HEK293 (cell line): ENCODE results near the gene CINP.

ENCODE experiments used
- BCL11A ChIP-seq: fragments of 450-650 bp; formaldehyde crosslinking; IDR thresholded peaks from 2 replicates; pipeline ENCODE4 v1.5.1; 2016; ENCODE audit warnings: low read depth, missing biosample characterization, missing genetic modification characterization
- TRIM28 ChIP-seq: IDR thresholded peaks from 2 replicates; pipeline ENCODE4 v1.6.1; 2011; ENCODE audit warnings: low read length, control low read depth, borderline replicate concordance
- ZEB2 ChIP-seq: fragments of 450-650 bp; formaldehyde crosslinking; IDR thresholded peaks from 2 replicates; pipeline ENCODE4 v1.5.1; 2016; ENCODE audit warnings: missing biosample characterization, missing genetic modification characterization
- ZFP3 ChIP-seq: fragments of 450-650 bp; formaldehyde crosslinking; IDR thresholded peaks from 2 replicates; pipeline ENCODE4 v1.5.1; 2016; ENCODE audit warnings: low read depth, missing biosample characterization, missing genetic modification characterization
- ZFP69B ChIP-seq: fragments of 450-650 bp; formaldehyde crosslinking; IDR thresholded peaks from 2 replicates; pipeline ENCODE4 v1.5.1; 2016; ENCODE audit warnings: missing biosample characterization, missing genetic modification characterization
- ZNF121 ChIP-seq: fragments of 450-650 bp; formaldehyde crosslinking; IDR thresholded peaks from 2 replicates; pipeline ENCODE4 v1.5.1; 2016; ENCODE audit warnings: missing biosample characterization, missing genetic modification characterization
- ZNF140 ChIP-seq: fragments of 450-650 bp; formaldehyde crosslinking; IDR thresholded peaks from 2 replicates; pipeline ENCODE4 v1.5.1; 2016; ENCODE audit warnings: missing biosample characterization, missing genetic modification characterization
- ZNF19 ChIP-seq: fragments of 450-650 bp; formaldehyde crosslinking; IDR thresholded peaks from 2 replicates; pipeline ENCODE4; 2016; ENCODE audit warnings: missing biosample characterization, missing genetic modification characterization, low read depth
- ZNF202 ChIP-seq: fragments of 450-650 bp; formaldehyde crosslinking; IDR thresholded peaks from 2 replicates; pipeline ENCODE4 v1.5.1; 2016; ENCODE audit warnings: missing biosample characterization, missing genetic modification characterization, borderline replicate concordance
- ZNF211 ChIP-seq: fragments of 450-650 bp; formaldehyde crosslinking; IDR thresholded peaks from 2 replicates; pipeline ENCODE4 v1.5.1; 2016; ENCODE audit warnings: low read depth, missing biosample characterization, missing genetic modification characterization
- ZNF223 ChIP-seq: fragments of 450-650 bp; formaldehyde crosslinking; IDR thresholded peaks from 2 replicates; pipeline ENCODE4 v1.5.1; 2016; ENCODE audit warnings: missing biosample characterization, missing genetic modification characterization
- ZNF302 ChIP-seq: fragments of 450-650 bp; formaldehyde crosslinking; IDR thresholded peaks from 2 replicates; pipeline ENCODE4 v1.5.1; 2016; ENCODE audit warnings: missing biosample characterization, missing genetic modification characterization, low read depth
- ZNF324 ChIP-seq: fragments of 450-650 bp; formaldehyde crosslinking; IDR thresholded peaks from 2 replicates; pipeline ENCODE4 v1.5.1; 2016; ENCODE audit warnings: missing biosample characterization, missing genetic modification characterization
- ZNF404 ChIP-seq: fragments of 450-650 bp; formaldehyde crosslinking; IDR thresholded peaks from 2 replicates; pipeline ENCODE4 v1.5.1; 2017; ENCODE audit warnings: missing biosample characterization, missing genetic modification characterization
- ZNF48 ChIP-seq: fragments of 450-650 bp; formaldehyde crosslinking; IDR thresholded peaks from 2 replicates; pipeline ENCODE4 v1.5.1; 2016; ENCODE audit warnings: missing biosample characterization, missing genetic modification characterization
- ZNF548 ChIP-seq: fragments of 450-650 bp; formaldehyde crosslinking; IDR thresholded peaks from 2 replicates; pipeline ENCODE4 v1.5.1; 2016; ENCODE audit warnings: missing biosample characterization, missing genetic modification characterization
- ZNF549 ChIP-seq: fragments of 450-650 bp; IDR thresholded peaks from 2 replicates; pipeline ENCODE4 v1.5.1; 2018; ENCODE audit warnings: missing biosample characterization, missing genetic modification characterization, mild to moderate bottlenecking, inconsistent platforms, moderate library complexity
- ZNF664 ChIP-seq: fragments of 450-650 bp; formaldehyde crosslinking; IDR thresholded peaks from 2 replicates; pipeline ENCODE4 v1.5.1; 2016; ENCODE audit warnings: missing biosample characterization, missing genetic modification characterization
- TF ChIP-seq, protein P1 (sequence below): fragments of 450-650 bp; formaldehyde crosslinking; IDR thresholded peaks from 2 replicates; pipeline ENCODE4 v1.5.0; 2017; ENCODE audit warnings: missing biosample characterization, missing genetic modification characterization, borderline replicate concordance
- TF ChIP-seq, protein P2 (sequence below): fragments of 450-650 bp; formaldehyde crosslinking; IDR thresholded peaks from 2 replicates; pipeline ENCODE4 v1.5.1; 2016; ENCODE audit warnings: missing biosample characterization, missing genetic modification characterization
- TF ChIP-seq, protein P3 (sequence below): fragments of 450-650 bp; formaldehyde crosslinking; IDR thresholded peaks from 2 replicates; pipeline ENCODE4 v1.5.1; 2016; ENCODE audit warnings: missing biosample characterization, missing genetic modification characterization
- TF ChIP-seq, protein P4 (sequence below): fragments of 450-650 bp; formaldehyde crosslinking; IDR thresholded peaks from 2 replicates; pipeline ENCODE4 v1.5.1; 2016; ENCODE audit warnings: missing biosample characterization, missing genetic modification characterization
- TF ChIP-seq, protein P5 (sequence below): fragments of 450-650 bp; formaldehyde crosslinking; IDR thresholded peaks from 2 replicates; pipeline ENCODE4 v1.5.1; 2016; ENCODE audit warnings: missing biosample characterization, missing genetic modification characterization
- TF ChIP-seq, protein P6 (sequence below): fragments of 450-650 bp; formaldehyde crosslinking; IDR thresholded peaks from 2 replicates; pipeline ENCODE4 v1.5.1; 2017; ENCODE audit warnings: missing biosample characterization, missing genetic modification characterization
- TF ChIP-seq, protein P7 (sequence below): fragments of 450-650 bp; IDR thresholded peaks from 2 replicates; pipeline ENCODE4 v1.5.1; 2018; ENCODE audit warnings: missing biosample characterization, mild to moderate bottlenecking, missing genetic modification characterization

CINP gene

DNA sequence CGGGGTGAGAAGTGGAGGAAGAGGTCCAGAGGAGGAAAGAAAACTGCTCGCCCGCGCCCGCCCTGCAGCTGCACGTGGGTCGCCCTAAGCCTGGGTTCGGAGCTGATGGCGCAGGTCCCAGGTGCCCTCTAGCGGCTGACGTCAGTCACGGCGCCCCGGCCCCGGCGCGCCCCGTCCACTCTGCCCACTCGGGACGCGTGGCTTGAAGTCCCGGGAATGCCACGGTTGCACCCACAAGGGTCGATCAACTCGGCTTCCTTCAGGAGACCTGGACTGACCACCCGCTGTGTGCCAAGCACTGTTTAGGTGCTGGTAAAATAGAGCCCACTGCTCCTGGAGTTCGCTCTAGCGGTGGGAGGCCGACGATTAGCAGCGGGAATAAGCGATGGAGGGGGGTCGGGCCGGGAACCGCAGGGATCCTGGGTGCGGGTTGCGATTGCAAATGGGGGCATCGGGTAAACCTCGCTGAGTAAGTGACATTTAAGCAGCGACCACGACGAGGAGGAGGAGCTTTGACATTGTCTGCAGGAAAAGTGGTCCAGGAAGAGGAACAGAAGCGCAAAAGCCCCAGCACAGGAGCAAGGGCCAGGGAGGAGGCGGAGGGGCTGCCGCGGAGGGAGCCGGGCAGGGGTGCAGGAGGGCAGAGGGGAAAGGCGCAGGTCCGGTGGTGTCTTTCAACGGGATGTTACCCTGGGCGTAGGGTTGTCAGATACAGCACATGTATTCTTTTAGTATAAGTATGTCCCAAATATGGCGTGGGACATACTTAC lies 48.3 kb downstream of the CINP start (continued):
- TF ChIP-seq, protein P1, sequence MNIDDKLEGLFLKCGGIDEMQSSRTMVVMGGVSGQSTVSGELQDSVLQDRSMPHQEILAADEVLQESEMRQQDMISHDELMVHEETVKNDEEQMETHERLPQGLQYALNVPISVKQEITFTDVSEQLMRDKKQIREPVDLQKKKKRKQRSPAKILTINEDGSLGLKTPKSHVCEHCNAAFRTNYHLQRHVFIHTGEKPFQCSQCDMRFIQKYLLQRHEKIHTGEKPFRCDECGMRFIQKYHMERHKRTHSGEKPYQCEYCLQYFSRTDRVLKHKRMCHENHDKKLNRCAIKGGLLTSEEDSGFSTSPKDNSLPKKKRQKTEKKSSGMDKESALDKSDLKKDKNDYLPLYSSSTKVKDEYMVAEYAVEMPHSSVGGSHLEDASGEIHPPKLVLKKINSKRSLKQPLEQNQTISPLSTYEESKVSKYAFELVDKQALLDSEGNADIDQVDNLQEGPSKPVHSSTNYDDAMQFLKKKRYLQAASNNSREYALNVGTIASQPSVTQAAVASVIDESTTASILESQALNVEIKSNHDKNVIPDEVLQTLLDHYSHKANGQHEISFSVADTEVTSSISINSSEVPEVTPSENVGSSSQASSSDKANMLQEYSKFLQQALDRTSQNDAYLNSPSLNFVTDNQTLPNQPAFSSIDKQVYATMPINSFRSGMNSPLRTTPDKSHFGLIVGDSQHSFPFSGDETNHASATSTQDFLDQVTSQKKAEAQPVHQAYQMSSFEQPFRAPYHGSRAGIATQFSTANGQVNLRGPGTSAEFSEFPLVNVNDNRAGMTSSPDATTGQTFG (tag by site-specific recombination), result no peak
- TF ChIP-seq ZNF548 (tag by site-specific recombination), result no peak
- TF ChIP-seq ZNF549, result no peak
- no peak for TF ChIP-seq ZNF302 (tag by site-specific recombination)
- TF ChIP-seq, protein P2, sequence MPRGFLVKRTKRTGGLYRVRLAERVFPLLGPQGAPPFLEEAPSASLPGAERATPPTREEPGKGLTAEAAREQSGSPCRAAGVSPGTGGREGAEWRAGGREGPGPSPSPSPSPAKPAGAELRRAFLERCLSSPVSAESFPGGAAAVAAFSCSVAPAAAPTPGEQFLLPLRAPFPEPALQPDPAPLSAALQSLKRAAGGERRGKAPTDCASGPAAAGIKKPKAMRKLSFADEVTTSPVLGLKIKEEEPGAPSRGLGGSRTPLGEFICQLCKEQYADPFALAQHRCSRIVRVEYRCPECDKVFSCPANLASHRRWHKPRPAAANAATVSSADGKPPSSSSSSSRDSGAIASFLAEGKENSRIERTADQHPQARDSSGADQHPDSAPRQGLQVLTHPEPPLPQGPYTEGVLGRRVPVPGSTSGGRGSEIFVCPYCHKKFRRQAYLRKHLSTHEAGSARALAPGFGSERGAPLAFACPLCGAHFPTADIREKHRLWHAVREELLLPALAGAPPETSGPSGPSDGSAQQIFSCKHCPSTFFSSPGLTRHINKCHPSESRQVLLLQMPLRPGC (tag by site-specific recombination), result peak; percentile 45; the same call in 1 of the 2 replicates
- no peak for TF ChIP-seq ZNF211 (tag by site-specific recombination)
- no peak for TF ChIP-seq ZNF324 (tag by site-specific recombination)
- TF ChIP-seq ZNF121, result no peak
- TF ChIP-seq, protein P3, sequence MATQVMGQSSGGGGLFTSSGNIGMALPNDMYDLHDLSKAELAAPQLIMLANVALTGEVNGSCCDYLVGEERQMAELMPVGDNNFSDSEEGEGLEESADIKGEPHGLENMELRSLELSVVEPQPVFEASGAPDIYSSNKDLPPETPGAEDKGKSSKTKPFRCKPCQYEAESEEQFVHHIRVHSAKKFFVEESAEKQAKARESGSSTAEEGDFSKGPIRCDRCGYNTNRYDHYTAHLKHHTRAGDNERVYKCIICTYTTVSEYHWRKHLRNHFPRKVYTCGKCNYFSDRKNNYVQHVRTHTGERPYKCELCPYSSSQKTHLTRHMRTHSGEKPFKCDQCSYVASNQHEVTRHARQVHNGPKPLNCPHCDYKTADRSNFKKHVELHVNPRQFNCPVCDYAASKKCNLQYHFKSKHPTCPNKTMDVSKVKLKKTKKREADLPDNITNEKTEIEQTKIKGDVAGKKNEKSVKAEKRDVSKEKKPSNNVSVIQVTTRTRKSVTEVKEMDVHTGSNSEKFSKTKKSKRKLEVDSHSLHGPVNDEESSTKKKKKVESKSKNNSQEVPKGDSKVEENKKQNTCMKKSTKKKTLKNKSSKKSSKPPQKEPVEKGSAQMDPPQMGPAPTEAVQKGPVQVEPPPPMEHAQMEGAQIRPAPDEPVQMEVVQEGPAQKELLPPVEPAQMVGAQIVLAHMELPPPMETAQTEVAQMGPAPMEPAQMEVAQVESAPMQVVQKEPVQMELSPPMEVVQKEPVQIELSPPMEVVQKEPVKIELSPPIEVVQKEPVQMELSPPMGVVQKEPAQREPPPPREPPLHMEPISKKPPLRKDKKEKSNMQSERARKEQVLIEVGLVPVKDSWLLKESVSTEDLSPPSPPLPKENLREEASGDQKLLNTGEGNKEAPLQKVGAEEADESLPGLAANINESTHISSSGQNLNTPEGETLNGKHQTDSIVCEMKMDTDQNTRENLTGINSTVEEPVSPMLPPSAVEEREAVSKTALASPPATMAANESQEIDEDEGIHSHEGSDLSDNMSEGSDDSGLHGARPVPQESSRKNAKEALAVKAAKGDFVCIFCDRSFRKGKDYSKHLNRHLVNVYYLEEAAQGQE (tag by site-specific recombination), result no peak
- TF ChIP-seq, protein P4, sequence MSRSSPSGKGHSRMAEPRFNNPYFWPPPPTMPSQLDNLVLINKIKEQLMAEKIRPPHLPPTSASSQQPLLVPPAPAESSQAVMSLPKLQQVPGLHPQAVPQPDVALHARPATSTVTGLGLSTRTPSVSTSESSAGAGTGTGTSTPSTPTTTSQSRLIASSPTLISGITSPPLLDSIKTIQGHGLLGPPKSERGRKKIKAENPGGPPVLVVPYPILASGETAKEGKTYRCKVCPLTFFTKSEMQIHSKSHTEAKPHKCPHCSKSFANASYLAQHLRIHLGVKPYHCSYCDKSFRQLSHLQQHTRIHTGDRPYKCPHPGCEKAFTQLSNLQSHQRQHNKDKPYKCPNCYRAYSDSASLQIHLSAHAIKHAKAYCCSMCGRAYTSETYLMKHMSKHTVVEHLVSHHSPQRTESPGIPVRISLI (tag by site-specific recombination), result no peak
- no peak for TF ChIP-seq ZNF664
- TF ChIP-seq BCL11A (tag by site-specific recombination), result peak; percentile 53; the same call in 1 of the 2 replicates
- TF ChIP-seq, protein P5, sequence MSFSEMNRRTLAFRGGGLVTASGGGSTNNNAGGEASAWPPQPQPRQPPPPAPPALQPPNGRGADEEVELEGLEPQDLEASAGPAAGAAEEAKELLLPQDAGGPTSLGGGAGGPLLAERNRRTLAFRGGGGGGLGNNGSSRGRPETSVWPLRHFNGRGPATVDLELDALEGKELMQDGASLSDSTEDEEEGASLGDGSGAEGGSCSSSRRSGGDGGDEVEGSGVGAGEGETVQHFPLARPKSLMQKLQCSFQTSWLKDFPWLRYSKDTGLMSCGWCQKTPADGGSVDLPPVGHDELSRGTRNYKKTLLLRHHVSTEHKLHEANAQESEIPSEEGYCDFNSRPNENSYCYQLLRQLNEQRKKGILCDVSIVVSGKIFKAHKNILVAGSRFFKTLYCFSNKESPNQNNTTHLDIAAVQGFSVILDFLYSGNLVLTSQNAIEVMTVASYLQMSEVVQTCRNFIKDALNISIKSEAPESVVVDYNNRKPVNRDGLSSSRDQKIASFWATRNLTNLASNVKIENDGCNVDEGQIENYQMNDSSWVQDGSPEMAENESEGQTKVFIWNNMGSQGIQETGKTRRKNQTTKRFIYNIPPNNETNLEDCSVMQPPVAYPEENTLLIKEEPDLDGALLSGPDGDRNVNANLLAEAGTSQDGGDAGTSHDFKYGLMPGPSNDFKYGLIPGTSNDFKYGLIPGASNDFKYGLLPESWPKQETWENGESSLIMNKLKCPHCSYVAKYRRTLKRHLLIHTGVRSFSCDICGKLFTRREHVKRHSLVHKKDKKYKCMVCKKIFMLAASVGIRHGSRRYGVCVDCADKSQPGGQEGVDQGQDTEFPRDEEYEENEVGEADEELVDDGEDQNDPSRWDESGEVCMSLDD, result peak; percentile 84; the same call in 1 of the 2 replicates
- no peak for TF ChIP-seq ZNF48
- no peak for TF ChIP-seq ZNF140
- TF ChIP-seq, protein P6, sequence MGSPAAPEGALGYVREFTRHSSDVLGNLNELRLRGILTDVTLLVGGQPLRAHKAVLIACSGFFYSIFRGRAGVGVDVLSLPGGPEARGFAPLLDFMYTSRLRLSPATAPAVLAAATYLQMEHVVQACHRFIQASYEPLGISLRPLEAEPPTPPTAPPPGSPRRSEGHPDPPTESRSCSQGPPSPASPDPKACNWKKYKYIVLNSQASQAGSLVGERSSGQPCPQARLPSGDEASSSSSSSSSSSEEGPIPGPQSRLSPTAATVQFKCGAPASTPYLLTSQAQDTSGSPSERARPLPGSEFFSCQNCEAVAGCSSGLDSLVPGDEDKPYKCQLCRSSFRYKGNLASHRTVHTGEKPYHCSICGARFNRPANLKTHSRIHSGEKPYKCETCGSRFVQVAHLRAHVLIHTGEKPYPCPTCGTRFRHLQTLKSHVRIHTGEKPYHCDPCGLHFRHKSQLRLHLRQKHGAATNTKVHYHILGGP (tag by site-specific recombination), result no peak
- TF ChIP-seq ZNF19 (tag by site-specific recombination), result no peak
- peak; percentile 55; the same call in 1 of the 2 replicates for TF ChIP-seq ZFP69B (tag by site-specific recombination)
- TF ChIP-seq ZFP3 (tag by site-specific recombination), result no peak
- TF ChIP-seq ZNF202 (tag by site-specific recombination), result no peak
- no peak for TF ChIP-seq ZNF223
- TF ChIP-seq, protein P7, sequence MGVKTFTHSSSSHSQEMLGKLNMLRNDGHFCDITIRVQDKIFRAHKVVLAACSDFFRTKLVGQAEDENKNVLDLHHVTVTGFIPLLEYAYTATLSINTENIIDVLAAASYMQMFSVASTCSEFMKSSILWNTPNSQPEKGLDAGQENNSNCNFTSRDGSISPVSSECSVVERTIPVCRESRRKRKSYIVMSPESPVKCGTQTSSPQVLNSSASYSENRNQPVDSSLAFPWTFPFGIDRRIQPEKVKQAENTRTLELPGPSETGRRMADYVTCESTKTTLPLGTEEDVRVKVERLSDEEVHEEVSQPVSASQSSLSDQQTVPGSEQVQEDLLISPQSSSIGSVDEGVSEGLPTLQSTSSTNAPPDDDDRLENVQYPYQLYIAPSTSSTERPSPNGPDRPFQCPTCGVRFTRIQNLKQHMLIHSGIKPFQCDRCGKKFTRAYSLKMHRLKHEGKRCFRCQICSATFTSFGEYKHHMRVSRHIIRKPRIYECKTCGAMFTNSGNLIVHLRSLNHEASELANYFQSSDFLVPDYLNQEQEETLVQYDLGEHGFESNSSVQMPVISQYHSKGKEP (tag by site-specific recombination), result no peak; the same call in none of the 2 replicates
- no peak for TF ChIP-seq ZNF404 (tag by site-specific recombination)
- TF ChIP-seq TRIM28, result 0 out of 2 replicates have a peak, but pooled peaks have one; percentile 68
- peak; percentile 96 for TF ChIP-seq ZEB2 (tag by site-specific recombination)
